Endothelial cell (in vitro differentiated cells): ENCODE measurements around the gene PHC2. TPM values are rescaled to one million over a fixed set of nuclear protein-coding genes. Genes with fewer than 3 reads are reported as not detected.
A peak's percentile ranks its signal among the peaks of the same experiment; 100 is the strongest.

Source experiments
- DNase-seq: peaks from one replicate; pipeline ENCODE4 v3.0.0; 2021; ENCODE audit warnings: low spot score
- H3K27ac Mint-ChIP-seq: one replicate; pipeline ENCODE4 v1.8.0; 2021; ENCODE audit warnings: mixed read lengths, inconsistent platforms; ENCODE audit not compliant: unreplicated experiment
- H3K27me3 Mint-ChIP-seq: one replicate; pipeline ENCODE4 v1.8.0; 2021; ENCODE audit warnings: mild to moderate bottlenecking, moderate library complexity, mixed read lengths, inconsistent platforms; ENCODE audit not compliant: unreplicated experiment
- H3K36me3 Mint-ChIP-seq: one replicate; pipeline ENCODE4 v1.8.0; 2021; ENCODE audit warnings: mild to moderate bottlenecking, low read depth, mixed read lengths, inconsistent platforms; ENCODE audit not compliant: unreplicated experiment
- H3K4me1 Mint-ChIP-seq: one replicate; pipeline ENCODE4 v1.8.0; 2021; ENCODE audit warnings: mild to moderate bottlenecking, mixed read lengths, inconsistent platforms; ENCODE audit not compliant: unreplicated experiment
- H3K4me3 Mint-ChIP-seq: one replicate; pipeline ENCODE4 v1.8.0; 2021; ENCODE audit warnings: mild to moderate bottlenecking, mixed read lengths, inconsistent platforms; ENCODE audit not compliant: unreplicated experiment
- H3K9me3 Mint-ChIP-seq: one replicate; pipeline ENCODE4 v1.8.0; 2021; ENCODE audit warnings: mixed read lengths, inconsistent platforms; ENCODE audit not compliant: unreplicated experiment
- total RNA-seq: library from RNA; stranded (reverse); fragmentation: NEBNext Ultra II Directional; extraction: Animal tissue kit (Norgen Biotek cat#: 25700); gene quantifications from one replicate; pipeline ENCODE4 v1.2.1, GENCODE V29; 2021; ENCODE audit not compliant: unreplicated experiment
- TF ChIP-seq, protein P1 (sequence below): fragments of 200-600 bp; sonication (generic); IDR thresholded peaks from one replicate; pipeline ENCODE4 v1.5.0; 2021; ENCODE audit warnings: antibody characterized with exemption; ENCODE audit not compliant: unreplicated experiment

PHC2 gene
- total RNA-seq, 1 donor from 2014 or later = 177 TPM

GRCh38 chr1:33305816-33306652 is 124.9 kb downstream of the PHC2 start:
- H3K36me3 Mint-ChIP-seq = peaks cover 10% of the 10 kb centered on the region
- H3K4me1 Mint-ChIP-seq = peaks cover 19% of the 10 kb centered on the region
- H3K9me3 Mint-ChIP-seq = no peaks in the 10 kb centered on the region
- no peak overlapping the region for H3K27ac Mint-ChIP-seq
- H3K27me3 Mint-ChIP-seq = peaks cover 9% of the 10 kb centered on the region
- TF ChIP-seq, protein P1, sequence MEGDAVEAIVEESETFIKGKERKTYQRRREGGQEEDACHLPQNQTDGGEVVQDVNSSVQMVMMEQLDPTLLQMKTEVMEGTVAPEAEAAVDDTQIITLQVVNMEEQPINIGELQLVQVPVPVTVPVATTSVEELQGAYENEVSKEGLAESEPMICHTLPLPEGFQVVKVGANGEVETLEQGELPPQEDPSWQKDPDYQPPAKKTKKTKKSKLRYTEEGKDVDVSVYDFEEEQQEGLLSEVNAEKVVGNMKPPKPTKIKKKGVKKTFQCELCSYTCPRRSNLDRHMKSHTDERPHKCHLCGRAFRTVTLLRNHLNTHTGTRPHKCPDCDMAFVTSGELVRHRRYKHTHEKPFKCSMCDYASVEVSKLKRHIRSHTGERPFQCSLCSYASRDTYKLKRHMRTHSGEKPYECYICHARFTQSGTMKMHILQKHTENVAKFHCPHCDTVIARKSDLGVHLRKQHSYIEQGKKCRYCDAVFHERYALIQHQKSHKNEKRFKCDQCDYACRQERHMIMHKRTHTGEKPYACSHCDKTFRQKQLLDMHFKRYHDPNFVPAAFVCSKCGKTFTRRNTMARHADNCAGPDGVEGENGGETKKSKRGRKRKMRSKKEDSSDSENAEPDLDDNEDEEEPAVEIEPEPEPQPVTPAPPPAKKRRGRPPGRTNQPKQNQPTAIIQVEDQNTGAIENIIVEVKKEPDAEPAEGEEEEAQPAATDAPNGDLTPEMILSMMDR = no peak
- DNase-seq = no peak
- H3K4me3 Mint-ChIP-seq = no peak overlapping the region

DNA sequence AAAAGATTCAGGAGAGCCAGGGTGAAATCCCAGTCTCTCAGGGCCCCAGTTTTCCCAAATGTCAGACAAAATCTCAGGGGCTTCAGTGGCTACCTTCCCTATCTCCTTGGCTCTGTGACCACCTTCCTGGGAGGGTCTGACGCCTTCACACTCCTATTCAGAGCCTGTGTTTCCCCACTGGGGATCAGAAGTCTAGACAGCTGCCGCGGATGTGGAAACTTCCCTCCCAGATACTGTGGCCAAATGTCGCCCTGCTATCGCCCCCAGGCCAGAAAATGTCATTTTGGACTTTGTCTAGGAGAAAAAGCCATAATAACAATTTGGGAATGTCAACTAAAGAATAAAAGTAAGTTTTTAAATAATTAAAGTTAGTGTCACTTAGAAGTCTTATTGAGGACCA is 125.9 kb downstream of the PHC2 start:
- peaks cover 19% of the 10 kb centered on the region for H3K4me1 Mint-ChIP-seq
- TF ChIP-seq, protein P1 = no peak
- H3K27me3 Mint-ChIP-seq = peaks cover 8% of the 10 kb centered on the region
- DNase-seq = no peak
- no peaks in the 10 kb centered on the region for H3K9me3 Mint-ChIP-seq
- H3K4me3 Mint-ChIP-seq = no peak overlapping the region
- H3K27ac Mint-ChIP-seq = no peak overlapping the region
- H3K36me3 Mint-ChIP-seq = peaks cover 16% of the 10 kb centered on the region

- TF ChIP-seq, protein P1 = no peak
- H3K9me3 Mint-ChIP-seq = no peaks in the 10 kb centered on the region
- peaks cover 19% of the 10 kb centered on the region for H3K4me1 Mint-ChIP-seq
- peaks cover 8% of the 10 kb centered on the region for H3K27me3 Mint-ChIP-seq
- no peak overlapping the region for H3K4me3 Mint-ChIP-seq
- H3K27ac Mint-ChIP-seq = no peak overlapping the region
- no peak for DNase-seq
- H3K36me3 Mint-ChIP-seq = peaks cover 28% of the 10 kb centered on the region
Measured at GRCh38 chr1:33302325-33302724, 128.6 kb downstream of the PHC2 start.

GRCh38 chr1:33301273-33301984 is 129.5 kb downstream of the PHC2 start:
- TF ChIP-seq, protein P1 = no peak
- no peak for DNase-seq
- Mint-ChIP-seq H3K4me1 (peaks cover 19% of the 10 kb centered on the region), H3K36me3 (peaks cover 35% of the 10 kb centered on the region), H3K27ac (no peak overlapping the region), H3K9me3 (no peaks in the 10 kb centered on the region), H3K4me3 (peak overlapping the region; percentile 59), H3K27me3 (peaks cover 9% of the 10 kb centered on the region)

DNA sequence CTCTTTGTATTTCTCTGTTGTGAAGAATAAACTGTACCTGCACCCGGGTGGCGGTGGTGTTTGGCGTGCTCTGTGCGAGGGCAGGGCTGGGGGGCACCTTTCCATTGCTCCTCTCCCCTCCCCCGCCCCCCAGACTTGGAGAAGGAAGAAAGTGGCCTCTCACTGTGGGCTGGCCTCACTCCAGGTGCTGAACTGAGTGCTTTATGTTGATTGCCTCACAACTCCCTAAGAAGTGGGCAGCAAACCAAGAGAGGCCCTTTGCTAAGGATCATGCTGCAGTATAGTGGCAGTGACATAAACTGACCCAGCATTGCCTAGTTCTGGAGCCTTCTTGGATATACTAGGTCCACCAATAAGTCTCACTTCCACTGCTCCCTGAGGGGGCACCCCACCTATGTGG is 130.2 kb downstream of the PHC2 start:
- H3K27ac Mint-ChIP-seq = no peak overlapping the region
- H3K27me3 Mint-ChIP-seq = peaks cover 7% of the 10 kb centered on the region
- peaks cover 40% of the 10 kb centered on the region for H3K36me3 Mint-ChIP-seq
- H3K9me3 Mint-ChIP-seq = no peaks in the 10 kb centered on the region
- H3K4me3 Mint-ChIP-seq = no peak overlapping the region
- TF ChIP-seq, protein P1 = no peak
- DNase-seq = no peak
- H3K4me1 Mint-ChIP-seq = peaks cover 19% of the 10 kb centered on the region
